HepG2 (cell line): ENCODE measurements around the gene SIK3. TPM values are rescaled to one million over a fixed set of nuclear protein-coding genes. Genes with fewer than 3 reads are reported as not detected.

Source experiments
- ATAC-seq: fragments of 200-7000 bp; cut with Tn5 transposase; 3 replicates; pipeline ENCODE4 v1.9.1; 2020; ENCODE audit warnings: mild to moderate bottlenecking, moderate library complexity
- BruUV-seq: library from RNA; stranded (reverse); fragments of 400-500 nt; replicated peaks from 2 replicates; lab custom pipeline; 2021; lab: Mats Ljungman, UMichigan
- CTCF ChIA-PET: fragments of 300-600 bp; formaldehyde crosslinking; extraction: SDS; loops from one replicate; lab custom pipeline; 2021; ENCODE audit warnings: low total read pairs, inconsistent platforms, low intra/inter-chr PET ratio; lab: Yijun Ruan, JAX
- POLR2A ChIA-PET: fragments of 350-600 bp; sonication (Branson Sonifier 250); formaldehyde crosslinking; loops from one replicate; lab custom pipeline; 2020; ENCODE audit warnings: antibody characterized with exemption, inconsistent platforms; lab: Yijun Ruan, JAX
- DNase-seq: peaks from one replicate; pipeline ENCODE4 v3.0.0-alpha.2; 2015; ENCODE audit warnings: low spot score
- FAIRE-seq: peaks from 3 replicates; lab custom pipeline; 2011; peaks lifted over from hg19 to GRCh38; lab: Jason Lieb, UNC
- H2AFZ ChIP-seq: one replicate; pipeline ENCODE4 v1.6.1; 2011; ENCODE audit warnings: low read length, inconsistent platforms
- H3K27ac ChIP-seq: fragments of 300-600 bp; 3 replicates; pipeline ENCODE4 v1.8.0; 2011; ENCODE audit warnings: mixed run types, mild to moderate bottlenecking, mixed read lengths, low read length, inconsistent platforms; ENCODE audit not compliant: insufficient read depth; ENCODE audit errors: extremely low read length
- H3K27me3 ChIP-seq, 2 experiments: fragments of 200-600 bp in 1 of 2; 2 replicates in 1 of 2; 3 replicates in 1 of 2; pipeline versions ENCODE4 v1.6.0 to v1.8.0; 2011; ENCODE audit warnings: low read length in 2 of 2, mild to moderate bottlenecking in 2 of 2, moderate library complexity in 2 of 2, inconsistent platforms in 1 of 2; ENCODE audit not compliant: insufficient read depth in 2 of 2, control insufficient read depth in 1 of 2
- H3K36me3 ChIP-seq, 2 experiments: fragments of 200-600 bp in 1 of 2; replicated peaks in 1 of 2; 2 replicates in 1 of 2; 3 replicates in 1 of 2; pipeline versions ENCODE4 v1.5.1 to v1.8.0; 2011; ENCODE audit warnings: low read length in 2 of 2, inconsistent platforms in 1 of 2; ENCODE audit not compliant: insufficient read depth in 2 of 2, control insufficient read depth in 1 of 2
- H3K4me1 ChIP-seq: 2 replicates; pipeline ENCODE4 v1.5.1; 2012; ENCODE audit warnings: low read length, inconsistent platforms; ENCODE audit not compliant: insufficient read depth
- H3K4me2 ChIP-seq: 2 replicates; pipeline ENCODE4 v1.6.0; 2011; ENCODE audit warnings: low read depth, low read length, inconsistent platforms
- H3K4me3 ChIP-seq, 3 experiments: fragments of 200-600 bp in 1 of 3; sonication (generic), shearing (Covaris generic) in 1 of 3; replicated peaks in 1 of 3; 2 replicates each; pipeline ENCODE4 v1.5.1; 2011 to 2016; ENCODE audit warnings: low read length in 3 of 3, inconsistent platforms in 2 of 3, low read depth in 2 of 3, mild to moderate bottlenecking in 2 of 3, control low read depth in 1 of 3, mixed read lengths in 1 of 3; ENCODE audit not compliant: insufficient read depth in 1 of 3
- H3K79me2 ChIP-seq: one replicate; pipeline ENCODE4 v1.6.1; 2011; ENCODE audit warnings: low read length, inconsistent platforms; ENCODE audit not compliant: insufficient read depth
- H3K9ac ChIP-seq: 2 replicates; pipeline ENCODE4 v1.6.0; 2011; ENCODE audit warnings: mild to moderate bottlenecking, low read depth, low read length, inconsistent platforms; ENCODE audit not compliant: insufficient read depth
- H3K9me3 ChIP-seq: 2 replicates; pipeline ENCODE4 v1.5.1; 2012; ENCODE audit warnings: mild to moderate bottlenecking, low read length
- H4K20me1 ChIP-seq: 2 replicates; pipeline ENCODE4 v1.6.0; 2011; ENCODE audit warnings: inconsistent platforms, mild to moderate bottlenecking, low read length, moderate library complexity; ENCODE audit not compliant: insufficient read depth
- ARNT ChIP-seq: fragments of 450-650 bp; IDR thresholded peaks from 2 replicates; pipeline ENCODE4 v1.6.1; 2017
- CCDC6 ChIP-seq: sonication (generic); formaldehyde crosslinking; IDR thresholded peaks from 2 replicates; pipeline ENCODE4 v1.8.1; 2022; ENCODE audit warnings: mild to moderate bottlenecking, missing genetic modification reagents, moderate library complexity
- ZFY ChIP-seq: sonication (generic); formaldehyde crosslinking; IDR thresholded peaks from 2 replicates; pipeline ENCODE4 v1.4.0; 2020; ENCODE audit warnings: missing genetic modification reagents
- ZNF703 ChIP-seq: sonication (generic); formaldehyde crosslinking; IDR thresholded peaks from 2 replicates; pipeline ENCODE4 v1.5.1; 2020; ENCODE audit warnings: missing genetic modification reagents, mild to moderate bottlenecking, moderate library complexity, borderline replicate concordance
- ZSCAN30 ChIP-seq: sonication (generic); formaldehyde crosslinking; IDR thresholded peaks from 2 replicates; pipeline ENCODE4 v1.5.0; 2020; ENCODE audit warnings: mild to moderate bottlenecking, missing genetic modification reagents
- WGBS: methylation state at CpG from one replicate; pipeline ENCODE4 v1.1.6; 2017; ENCODE audit warnings: low lambda C conversion rate; 5-methylcytosine and 5-hydroxymethylcytosine counted together
- in situ Hi-C: cut with HindIII; loops from 2 replicates; pipeline ENCODE4 v1.10.0; 2017; ENCODE audit warnings: low pct_unique_long_range_greater_than_20kb; ENCODE audit not compliant: extremely low pct_ligation_motif_present
- intact Hi-C: fragments of 100-400 bp; cut with micrococcal nuclease; formaldehyde crosslinking; loops from one replicate; pipeline ENCODE4 v1.10.0; 2022; ENCODE audit not compliant: unreplicated experiment
- polyA plus RNA-seq, 8 experiments: library from polyadenylated mRNA; depleted of rRNA in 3 of 8; stranded (reverse) in 7 of 8; unstranded in 1 of 8; fragments of >200 nt; fragmentation: Illumina TruSeq in 4 of 8; extraction: Trizol in 4 of 8; gene quantifications; 2 replicates each; pipeline versions ENCODE4 v1.2.1 to v1.2.3, GENCODE V29; 2011 to 2016; ENCODE audit warnings: low read depth in 4 of 8, missing spikeins in 1 of 8, mixed read lengths in 1 of 8; ENCODE audit not compliant: insufficient read depth in 1 of 8
- total RNA-seq, 5 experiments: library from RNA; depleted of rRNA; stranded (reverse); fragments of >200 nt; fragmentation: Illumina TruSeq; extraction: Trizol; gene quantifications; 2 replicates each; pipeline ENCODE4 v1.2.3, GENCODE V29; 2016; ENCODE audit warnings: low read depth in 1 of 5
- TF ChIP-seq, protein P1 (sequence below): sonication (generic); formaldehyde crosslinking; IDR thresholded peaks from 2 replicates; pipeline ENCODE4 v1.4.0; 2020; ENCODE audit warnings: mild to moderate bottlenecking, missing genetic modification reagents

Gene SIK3
- total and polyA plus RNA-seq, 2 of the 13 experiments (the other 11 are each of a cell fraction or from before 2014, with no cell fraction given): 5.7 to 9.8 TPM

DNA sequence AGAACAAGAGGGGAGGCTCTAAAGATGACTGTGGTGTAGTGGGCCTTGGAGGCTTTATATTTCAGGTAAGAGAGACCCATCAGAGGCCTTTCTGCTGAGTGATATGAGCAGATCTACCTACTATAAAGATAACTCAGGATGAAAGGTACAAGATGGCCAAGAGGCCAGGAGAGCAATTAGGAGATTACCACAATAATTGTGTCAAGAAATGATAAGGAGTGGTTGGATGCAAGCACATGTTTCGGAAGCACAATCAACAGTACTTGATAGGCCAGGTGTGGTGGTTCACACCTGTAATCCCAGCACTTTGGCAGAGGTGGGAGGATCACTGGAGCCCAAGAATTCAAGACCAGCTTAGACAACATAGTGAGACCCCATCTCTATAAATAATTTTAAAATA is 43.8 kb downstream of the SIK3 start:
- POLR2A ChIA-PET: no interaction called here
- ATAC-seq (no peak), FAIRE-seq (no peak)
- Histone ChIP-seq H3K36me3 (no peaks in the 10 kb centered on the region), H3K27ac (no peak overlapping the region), H3K4me3 (no peak overlapping the region), H3K79me2 (peaks cover 37% of the 10 kb centered on the region), H4K20me1 (peaks cover 22% of the 10 kb centered on the region), H3K4me1 (peaks cover 16% of the 10 kb centered on the region; the same call in 1 of the 2 replicates), H3K4me2 (no peak overlapping the region)
- CTCF ChIA-PET: no interaction called here
- intact Hi-C loops: no loop called here
- no TSS peak for BruUV-seq
- 100% methylated on average over 1 of the region's 1 CpG for WGBS
- TF ChIP-seq, protein P1, sequence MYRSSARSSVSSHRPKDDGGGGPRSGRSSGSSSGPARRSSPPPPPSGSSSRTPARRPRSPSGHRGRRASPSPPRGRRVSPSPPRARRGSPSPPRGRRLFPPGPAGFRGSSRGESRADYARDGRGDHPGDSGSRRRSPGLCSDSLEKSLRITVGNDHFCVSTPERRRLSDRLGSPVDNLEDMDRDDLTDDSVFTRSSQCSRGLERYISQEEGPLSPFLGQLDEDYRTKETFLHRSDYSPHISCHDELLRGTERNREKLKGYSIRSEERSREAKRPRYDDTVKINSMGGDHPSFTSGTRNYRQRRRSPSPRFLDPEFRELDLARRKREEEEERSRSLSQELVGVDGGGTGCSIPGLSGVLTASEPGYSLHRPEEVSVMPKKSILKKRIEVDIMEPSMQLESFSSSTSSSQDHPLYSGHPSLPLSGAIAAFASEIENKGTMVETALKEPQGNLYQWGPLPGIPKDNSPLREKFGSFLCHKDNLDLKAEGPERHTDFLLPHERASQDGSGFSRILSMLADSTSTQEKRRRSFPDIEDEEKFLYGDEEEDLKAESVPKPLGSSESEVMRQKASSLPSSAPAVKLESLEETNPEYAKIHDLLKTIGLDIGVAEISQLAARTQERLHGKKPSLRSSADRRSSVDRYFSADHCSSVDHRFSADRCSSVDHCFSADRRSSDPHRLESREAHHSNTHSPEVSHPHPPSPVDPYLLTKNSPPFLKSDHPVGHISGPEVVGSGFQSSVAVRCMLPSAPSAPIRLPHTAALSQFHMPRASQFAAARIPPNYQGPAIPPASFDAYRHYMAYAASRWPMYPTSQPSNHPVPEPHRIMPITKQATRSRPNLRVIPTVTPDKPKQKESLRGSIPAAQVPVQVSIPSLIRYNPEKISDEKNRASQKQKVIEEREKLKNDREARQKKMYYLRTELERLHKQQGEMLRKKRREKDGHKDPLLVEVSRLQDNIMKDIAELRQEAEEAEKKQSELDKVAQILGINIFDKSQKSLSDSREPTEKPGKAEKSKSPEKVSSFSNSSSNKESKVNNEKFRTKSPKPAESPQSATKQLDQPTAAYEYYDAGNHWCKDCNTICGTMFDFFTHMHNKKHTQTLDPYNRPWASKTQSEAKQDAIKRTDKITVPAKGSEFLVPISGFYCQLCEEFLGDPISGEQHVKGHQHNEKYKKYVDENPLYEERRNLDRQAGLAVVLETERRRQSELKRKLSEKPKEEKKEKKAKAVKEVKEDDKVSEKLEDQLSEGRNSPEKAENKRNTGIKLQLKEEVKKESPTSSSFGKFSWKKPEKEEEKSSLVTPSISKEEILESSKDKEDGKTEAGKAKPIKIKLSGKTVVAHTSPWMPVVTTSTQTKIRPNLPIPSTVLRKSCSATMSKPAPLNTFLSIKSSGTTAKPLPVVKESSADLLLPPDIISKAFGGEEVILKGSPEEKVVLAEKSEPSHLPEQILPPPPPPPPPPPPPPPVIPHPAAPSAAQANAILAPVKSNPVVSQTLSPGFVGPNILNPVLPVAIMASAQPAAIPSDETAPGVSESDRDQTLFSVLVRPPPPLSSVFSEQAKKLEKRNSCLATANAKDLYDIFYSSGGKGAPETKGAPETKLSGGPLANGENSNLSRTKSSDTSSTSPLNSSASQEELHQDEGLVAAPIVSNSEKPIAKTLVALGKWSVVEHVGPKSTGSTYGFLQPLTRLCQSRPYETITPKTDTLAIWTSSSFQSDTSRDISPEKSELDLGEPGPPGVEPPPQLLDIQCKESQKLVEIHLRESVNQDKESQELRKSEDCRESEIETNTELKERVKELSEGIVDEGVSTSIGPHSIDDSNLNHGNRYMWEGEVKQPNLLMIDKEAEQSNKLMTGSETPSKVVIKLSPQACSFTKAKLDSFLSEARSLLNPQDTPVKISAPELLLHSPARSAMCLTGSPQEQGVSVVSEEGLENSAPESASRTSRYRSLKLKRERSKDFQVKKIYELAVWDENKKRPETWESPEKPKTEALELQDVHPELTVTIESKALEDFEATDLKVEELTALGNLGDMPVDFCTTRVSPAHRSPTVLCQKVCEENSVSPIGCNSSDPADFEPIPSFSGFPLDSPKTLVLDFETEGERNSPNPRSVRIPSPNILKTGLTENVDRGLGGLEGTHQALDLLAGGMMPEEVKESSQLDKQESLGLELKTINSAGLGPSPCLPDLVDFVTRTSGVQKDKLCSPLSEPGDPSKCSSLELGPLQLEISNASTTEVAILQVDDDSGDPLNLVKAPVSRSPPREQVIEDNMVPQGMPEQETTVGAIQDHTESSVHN (CRISPR knock-in tag): no peak
- no peak for TF ChIP-seq ARNT
- TF ChIP-seq ZNF703 (CRISPR knock-in tag): no peak
- no peak for TF ChIP-seq ZFY (CRISPR knock-in tag)
- TF ChIP-seq ZSCAN30 (CRISPR knock-in tag): no peak
- TF ChIP-seq CCDC6 (CRISPR knock-in tag): no peak
- TF ChIP-seq, all 625 proteins: peak for 0
- in situ Hi-C loops: no loop called here
- Histone ChIP-seq H3K9me3 (no peaks in the 10 kb centered on the region), H2AFZ (no peak overlapping the region), H3K27me3 (no peaks in the 10 kb centered on the region), H3K9ac (no peak overlapping the region)
- DNase-seq: no peak
